A549 (cell line): Measurements from ENCODE around the gene CDH4. TPM values are rescaled to one million over a fixed set of nuclear protein-coding genes. Genes with fewer than 3 reads are reported as not detected.

Source experiments
- ATAC-seq, 2 experiments: fragments of 200-7000 bp in 1 of 2; fragments of >200 bp in 1 of 2; cut with Nextera tagmentation in 1 of 2; cut with Tn5 transposase in 1 of 2; 3 replicates each; pipeline versions ENCODE4 v1.8.0 to v1.9.1; 2018 to 2020; ENCODE audit warnings: mild to moderate bottlenecking in 1 of 2, moderate library complexity in 1 of 2
- CTCF ChIA-PET: fragments of 300-600 bp; sonication (Branson Sonifier 250); formaldehyde crosslinking; extraction: SDS; loops from one replicate; lab custom pipeline; 2021; ENCODE audit warnings: antibody characterized with exemption, inconsistent platforms; lab: Yijun Ruan, JAX
- POLR2A ChIA-PET: fragments of 350-600 bp; formaldehyde crosslinking; extraction: SDS; loops from one replicate; lab custom pipeline; 2021; ENCODE audit warnings: antibody characterized with exemption, inconsistent platforms; lab: Yijun Ruan, JAX
- DNase-seq, 2 experiments: peaks; one replicate each; pipeline versions ENCODE4 v3.0.0 to v3.0.0-alpha.2; 2011 to 2016; ENCODE audit warnings: low read depth in 1 of 2, low spot score in 1 of 2
- FAIRE-seq: peaks from 2 replicates; lab custom pipeline; 2011; peaks lifted over from hg19 to GRCh38; lab: Jason Lieb, UNC
- H3K27ac ChIP-seq, 2 experiments: fragments of >200 bp; sonication (Bioruptor Twin); formaldehyde crosslinking; 3 replicates each; pipeline ENCODE4 v1.5.1; 2016 to 2017
- H3K4me1 ChIP-seq: fragments of >200 bp; sonication (Bioruptor Twin); formaldehyde crosslinking; 3 replicates; pipeline ENCODE4 v1.6.1; 2016
- H3K4me2 ChIP-seq: fragments of >200 bp; sonication (Bioruptor Twin); formaldehyde crosslinking; 3 replicates; pipeline ENCODE4 v1.6.1; 2016
- H3K4me3 ChIP-seq: fragments of >200 bp; sonication (Bioruptor Twin); formaldehyde crosslinking; 3 replicates; pipeline ENCODE4 v1.5.1; 2016
- H3K9me3 ChIP-seq: fragments of >200 bp; sonication (Bioruptor Twin); formaldehyde crosslinking; 3 replicates; pipeline ENCODE4 v1.6.1; 2016
- CEBPB ChIP-seq, 2 experiments: fragments of >200 bp in 1 of 2; sonication (Bioruptor Twin) in 1 of 2; formaldehyde crosslinking in 1 of 2; IDR thresholded peaks; 2 replicates each; pipeline ENCODE4 v1.6.1; 2012 to 2016
- CHD4 ChIP-seq: fragments of 200-600 bp; sonication (generic); IDR thresholded peaks from 2 replicates; pipeline ENCODE4 v1.6.1; 2016; ENCODE audit warnings: antibody characterized with exemption, mild to moderate bottlenecking, borderline replicate concordance
- EHF ChIP-seq: fragments of 250-450 bp; sonication (Bioruptor Pico); IDR thresholded peaks from 2 replicates; pipeline ENCODE4 v1.5.0; 2020; ENCODE audit warnings: mild to moderate bottlenecking
- EHMT2 ChIP-seq: fragments of 200-600 bp; sonication (generic); IDR thresholded peaks from 2 replicates; pipeline ENCODE4 v1.6.1; 2016; ENCODE audit warnings: antibody characterized with exemption, low read depth, mild to moderate bottlenecking, moderate library complexity
- FOSB ChIP-seq: fragments of 250-450 bp; sonication (Bioruptor Pico); IDR thresholded peaks from 2 replicates; pipeline ENCODE4 v1.5.0; 2020; ENCODE audit warnings: mild to moderate bottlenecking, moderate library complexity
- FOSL2 ChIP-seq, 2 experiments: fragments of 450-650 bp in 1 of 2; fragments of >200 bp in 1 of 2; sonication (Bioruptor Twin) in 1 of 2; formaldehyde crosslinking; IDR thresholded peaks; 2 replicates each; pipeline versions ENCODE4 v1.5.0 to v1.6.1; 2016 to 2020; ENCODE audit warnings: mild to moderate bottlenecking in 1 of 2, moderate library complexity in 1 of 2
- GATA3 ChIP-seq: IDR thresholded peaks from 2 replicates; pipeline ENCODE4 v1.6.1; 2012; ENCODE audit warnings: borderline replicate concordance
- HEYL ChIP-seq: fragments of 250-450 bp; sonication (Bioruptor Pico); IDR thresholded peaks from 2 replicates; pipeline ENCODE4 v1.8.0; 2021; ENCODE audit warnings: mild to moderate bottlenecking, moderate library complexity
- HOXB13 ChIP-seq: fragments of 250-450 bp; sonication (Bioruptor Pico); IDR thresholded peaks from 2 replicates; pipeline ENCODE4 v1.5.0; 2020; ENCODE audit warnings: low read depth, mild to moderate bottlenecking, moderate library complexity
- JUN ChIP-seq, 2 experiments: fragments of >200 bp; sonication (Bioruptor Twin); formaldehyde crosslinking; IDR thresholded peaks; 2 replicates in 1 of 2; 3 replicates in 1 of 2; pipeline ENCODE4 v1.6.1; 2016 to 2017
- JUNB ChIP-seq: fragments of >200 bp; sonication (Bioruptor Twin); formaldehyde crosslinking; IDR thresholded peaks from 2 replicates; pipeline ENCODE4 v1.6.1; 2016
- MAZ ChIP-seq: fragments of 150-350 bp; IDR thresholded peaks from 2 replicates; pipeline ENCODE4 v1.6.1; 2014; ENCODE audit warnings: antibody characterized with exemption, low read depth, low read length, borderline replicate concordance
- MYC ChIP-seq: IDR thresholded peaks from 2 replicates; pipeline ENCODE4 v1.6.1; 2012; ENCODE audit warnings: mild to moderate bottlenecking, inconsistent platforms, low read length, improper control_type of control experiment, borderline replicate concordance
- NFE2L2 ChIP-seq: fragments of 150-350 bp; conservative IDR thresholded peaks from 2 replicates; pipeline ENCODE4 v1.6.1; 2014; ENCODE audit warnings: low read length
- NPAS2 ChIP-seq: fragments of 250-450 bp; sonication (Bioruptor Pico); IDR thresholded peaks from 2 replicates; pipeline ENCODE4 v1.8.0; 2022; ENCODE audit warnings: mild to moderate bottlenecking, moderate library complexity, borderline replicate concordance
- POLR2A ChIP-seq: IDR thresholded peaks from 2 replicates; pipeline ENCODE4 v1.6.1; 2012; ENCODE audit warnings: mild to moderate bottlenecking, low read length
- RNF2 ChIP-seq: fragments of 200-600 bp; sonication (generic); IDR thresholded peaks from 2 replicates; pipeline ENCODE4 v1.6.1; 2016; ENCODE audit warnings: low read depth, mild to moderate bottlenecking, antibody characterized with exemption, moderate library complexity, borderline replicate concordance
- SMC3 ChIP-seq: fragments of >200 bp; sonication (Bioruptor Twin); formaldehyde crosslinking; IDR thresholded peaks from 3 replicates; pipeline ENCODE4 v1.6.1; 2018; ENCODE audit warnings: inconsistent platforms
- SREBF2 ChIP-seq: fragments of 450-650 bp; IDR thresholded peaks from 2 replicates; pipeline ENCODE4 v1.6.1; 2014; ENCODE audit warnings: mild to moderate bottlenecking, moderate library complexity
- TFCP2L1 ChIP-seq: fragments of 250-450 bp; sonication (Bioruptor Pico); IDR thresholded peaks from 2 replicates; pipeline ENCODE4 v1.5.0; 2021; ENCODE audit warnings: mild to moderate bottlenecking
- ZFP36 ChIP-seq: fragments of 450-650 bp; IDR thresholded peaks from 2 replicates; pipeline ENCODE4 v1.6.1; 2014; ENCODE audit warnings: borderline replicate concordance; ENCODE audit not compliant: partially characterized antibody
- WGBS: methylation state at CpG from one replicate; pipeline ENCODE4 v1.1.6; 2017; ENCODE audit errors: missing lambda C conversion rate; 5-methylcytosine and 5-hydroxymethylcytosine counted together
- polyA plus RNA-seq, 4 experiments: library from polyadenylated mRNA; depleted of rRNA in 3 of 4; stranded (reverse); fragments of >200 nt; fragmentation: RNase III in 1 of 4; extraction: RNeasy Plus Mini Kit Qiagen cat#74134 plus additional on column Dnase treatment in 1 of 4; gene quantifications; 2 replicates in 3 of 4; 3 replicates in 1 of 4; pipeline ENCODE4 v1.2.3, GENCODE V29; 2011 to 2017
- TF ChIP-seq, protein P1 (sequence below): IDR thresholded peaks from 2 replicates; pipeline ENCODE4 v1.6.1; 2012; ENCODE audit warnings: low read depth, borderline replicate concordance
- TF ChIP-seq, protein P2 (sequence below): fragments of >200 bp; sonication (Bioruptor Twin); formaldehyde crosslinking; IDR thresholded peaks from 3 replicates; pipeline ENCODE4 v1.5.1; 2016
- TF ChIP-seq, protein P3 (sequence below): fragments of 250-450 bp; sonication (Bioruptor Pico); IDR thresholded peaks from 2 replicates; pipeline ENCODE4 v1.5.0; 2021; ENCODE audit warnings: mild to moderate bottlenecking, moderate library complexity, borderline replicate concordance
- TF ChIP-seq, protein P4 (sequence below): fragments of 200-600 bp; sonication (generic); IDR thresholded peaks from 2 replicates; pipeline ENCODE4 v1.6.1; 2016; ENCODE audit warnings: antibody characterized with exemption, mild to moderate bottlenecking, moderate library complexity
- TF ChIP-seq, protein P5 (sequence below): fragments of >200 bp; sonication (Bioruptor Twin); formaldehyde crosslinking; IDR thresholded peaks from 2 replicates; pipeline ENCODE4 v1.6.1; 2016

CDH4 gene
- polyA plus RNA-seq, 2 of the 4 experiments (the other 2 are of a cell fraction) = 3.4 to 10.3 TPM

DNA sequence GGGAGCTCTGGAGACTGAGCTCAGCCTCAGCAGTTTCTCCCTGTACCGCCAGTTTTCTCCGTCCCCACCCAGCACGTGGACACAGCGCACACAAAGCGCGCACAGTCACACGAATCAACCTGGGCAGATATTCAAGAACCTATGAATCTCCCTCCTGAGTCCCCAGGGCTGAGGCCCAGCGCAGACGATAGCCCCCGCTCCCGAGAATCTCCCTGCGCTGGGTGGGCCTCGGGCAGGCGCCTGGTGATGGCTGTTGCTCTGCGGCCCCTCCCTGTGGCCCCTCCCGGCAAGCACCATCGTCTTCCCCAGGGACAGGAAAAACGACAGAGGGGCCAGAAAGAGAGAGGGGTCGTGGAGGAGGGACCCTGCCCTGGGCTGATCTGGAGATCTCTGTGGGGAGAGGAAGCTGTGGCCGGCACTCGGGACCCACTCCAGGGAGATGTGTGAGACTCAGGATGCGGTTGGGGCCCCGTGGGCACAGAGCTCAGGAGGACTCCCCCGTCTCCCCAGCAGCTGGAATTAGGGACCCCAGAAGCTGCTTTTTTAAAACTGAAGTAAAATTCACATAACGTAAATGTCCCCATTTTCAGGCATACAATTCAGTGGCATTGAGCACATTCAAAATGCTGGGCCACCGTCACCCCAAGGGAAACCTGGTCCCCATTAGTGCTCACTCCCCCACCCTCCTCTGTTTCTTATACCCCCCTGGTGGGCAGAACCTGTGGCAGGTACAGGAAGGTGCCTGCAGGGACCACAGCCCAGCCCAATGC lies 482.9 kb downstream of the CDH4 start:
- ChIA-PET POLR2A (no interaction called here), CTCF (no interaction called here)
- WGBS = 79% methylated on average over 23 of the region's 26 CpGs
- no peak overlapping the region for H3K27ac ChIP-seq
- H3K4me2 ChIP-seq = no peak overlapping the region
- FAIRE-seq (no peak), ATAC-seq (no peak), DNase-seq (no peak)
- H3K4me1 ChIP-seq = no peaks in the 10 kb centered on the region
- TF ChIP-seq FOSL2 (IDR thresholded peaks at IDR 0.05) (no peak), FOSL2 (CRISPR knock-in tag; IDR thresholded peaks at IDR 0.05) (no peak), ZFP36 (no peak), MAZ (no peak), NPAS2 (no peak), JUNB (no peak)
- TF ChIP-seq, protein P1, sequence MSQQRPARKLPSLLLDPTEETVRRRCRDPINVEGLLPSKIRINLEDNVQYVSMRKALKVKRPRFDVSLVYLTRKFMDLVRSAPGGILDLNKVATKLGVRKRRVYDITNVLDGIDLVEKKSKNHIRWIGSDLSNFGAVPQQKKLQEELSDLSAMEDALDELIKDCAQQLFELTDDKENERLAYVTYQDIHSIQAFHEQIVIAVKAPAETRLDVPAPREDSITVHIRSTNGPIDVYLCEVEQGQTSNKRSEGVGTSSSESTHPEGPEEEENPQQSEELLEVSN = no peak
- TF ChIP-seq, protein P2, sequence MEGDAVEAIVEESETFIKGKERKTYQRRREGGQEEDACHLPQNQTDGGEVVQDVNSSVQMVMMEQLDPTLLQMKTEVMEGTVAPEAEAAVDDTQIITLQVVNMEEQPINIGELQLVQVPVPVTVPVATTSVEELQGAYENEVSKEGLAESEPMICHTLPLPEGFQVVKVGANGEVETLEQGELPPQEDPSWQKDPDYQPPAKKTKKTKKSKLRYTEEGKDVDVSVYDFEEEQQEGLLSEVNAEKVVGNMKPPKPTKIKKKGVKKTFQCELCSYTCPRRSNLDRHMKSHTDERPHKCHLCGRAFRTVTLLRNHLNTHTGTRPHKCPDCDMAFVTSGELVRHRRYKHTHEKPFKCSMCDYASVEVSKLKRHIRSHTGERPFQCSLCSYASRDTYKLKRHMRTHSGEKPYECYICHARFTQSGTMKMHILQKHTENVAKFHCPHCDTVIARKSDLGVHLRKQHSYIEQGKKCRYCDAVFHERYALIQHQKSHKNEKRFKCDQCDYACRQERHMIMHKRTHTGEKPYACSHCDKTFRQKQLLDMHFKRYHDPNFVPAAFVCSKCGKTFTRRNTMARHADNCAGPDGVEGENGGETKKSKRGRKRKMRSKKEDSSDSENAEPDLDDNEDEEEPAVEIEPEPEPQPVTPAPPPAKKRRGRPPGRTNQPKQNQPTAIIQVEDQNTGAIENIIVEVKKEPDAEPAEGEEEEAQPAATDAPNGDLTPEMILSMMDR = no peak
- no peaks in the 10 kb centered on the region for H3K9me3 ChIP-seq
- H3K4me3 ChIP-seq = no peak overlapping the region

DNA sequence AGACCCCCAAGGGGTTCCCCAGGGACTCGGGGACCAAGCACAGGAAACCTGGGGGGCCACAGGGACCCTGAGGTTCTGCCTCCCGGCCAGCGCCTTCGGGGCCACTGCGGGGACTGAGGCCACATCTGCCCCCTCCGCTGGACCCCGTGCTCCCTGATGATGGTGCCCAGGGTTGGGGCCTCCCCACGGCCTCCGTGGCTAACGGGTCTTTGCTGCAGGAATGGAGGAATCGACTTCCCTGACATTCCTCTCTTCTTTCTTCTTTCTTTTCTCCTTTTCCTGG lies 483.4 kb downstream of the CDH4 start:
- ChIA-PET POLR2A (no interaction called here), CTCF (no interaction called here)
- Histone ChIP-seq H3K4me3 (no peak overlapping the region), H3K9me3 (no peaks in the 10 kb centered on the region), H3K4me1 (no peaks in the 10 kb centered on the region), H3K27ac (no peak overlapping the region), H3K4me2 (no peak overlapping the region)
- no peak for TF ChIP-seq POLR2A
- TF ChIP-seq EHF (CRISPR knock-in tag) = no peak
- TF ChIP-seq HEYL = no peak
- TF ChIP-seq HOXB13 (CRISPR knock-in tag) = no peak
- no peak for TF ChIP-seq EHMT2
- FAIRE-seq = no peak
- ATAC-seq = no peak
- no peak for DNase-seq
- WGBS = 38% methylated on average over 11 of the region's 11 CpGs

DNA sequence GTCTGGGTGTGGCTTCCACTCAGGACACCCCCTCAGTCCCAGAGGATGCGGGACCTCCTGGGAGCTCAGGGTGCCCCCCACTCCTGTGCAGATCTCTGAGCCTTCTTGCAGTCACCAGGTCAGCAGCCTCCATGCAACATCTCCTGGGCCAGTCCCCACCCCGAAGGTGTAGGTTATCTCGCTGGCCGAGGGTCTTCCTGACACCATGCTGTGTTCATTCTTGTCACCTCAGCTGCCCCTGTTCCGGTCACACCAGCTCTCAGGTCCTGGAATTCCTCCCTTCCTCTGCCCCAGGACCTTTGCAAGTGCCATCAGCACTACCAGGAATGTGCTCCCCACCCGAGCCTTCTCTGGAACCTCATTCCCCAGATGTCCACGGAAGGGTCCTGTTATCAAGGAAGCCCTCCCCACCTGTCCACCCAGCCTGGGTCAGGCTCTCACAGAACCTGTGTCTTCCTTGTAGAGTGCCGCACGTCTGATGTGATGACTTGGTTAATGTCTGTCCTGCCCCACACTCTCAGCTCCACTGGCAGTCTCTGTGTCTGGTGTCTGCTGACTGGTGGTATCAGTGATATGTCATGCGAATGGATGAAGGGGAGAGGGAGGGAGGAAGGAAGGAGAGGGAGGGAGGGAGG lies 484.1 kb downstream of the CDH4 start:
- FAIRE-seq (no peak), ATAC-seq (no peak), DNase-seq (no peak)
- no peak overlapping the region for H3K4me2 ChIP-seq
- no peak overlapping the region for H3K4me3 ChIP-seq
- H3K27ac ChIP-seq = no peak overlapping the region
- ChIA-PET CTCF (no interaction called here), POLR2A (no interaction called here)
- WGBS = 55% methylated on average over 7 of the region's 10 CpGs
- no peaks in the 10 kb centered on the region for H3K4me1 ChIP-seq
- H3K9me3 ChIP-seq = no peaks in the 10 kb centered on the region
- TF ChIP-seq GATA3 = no peak
- TF ChIP-seq, protein P3, sequence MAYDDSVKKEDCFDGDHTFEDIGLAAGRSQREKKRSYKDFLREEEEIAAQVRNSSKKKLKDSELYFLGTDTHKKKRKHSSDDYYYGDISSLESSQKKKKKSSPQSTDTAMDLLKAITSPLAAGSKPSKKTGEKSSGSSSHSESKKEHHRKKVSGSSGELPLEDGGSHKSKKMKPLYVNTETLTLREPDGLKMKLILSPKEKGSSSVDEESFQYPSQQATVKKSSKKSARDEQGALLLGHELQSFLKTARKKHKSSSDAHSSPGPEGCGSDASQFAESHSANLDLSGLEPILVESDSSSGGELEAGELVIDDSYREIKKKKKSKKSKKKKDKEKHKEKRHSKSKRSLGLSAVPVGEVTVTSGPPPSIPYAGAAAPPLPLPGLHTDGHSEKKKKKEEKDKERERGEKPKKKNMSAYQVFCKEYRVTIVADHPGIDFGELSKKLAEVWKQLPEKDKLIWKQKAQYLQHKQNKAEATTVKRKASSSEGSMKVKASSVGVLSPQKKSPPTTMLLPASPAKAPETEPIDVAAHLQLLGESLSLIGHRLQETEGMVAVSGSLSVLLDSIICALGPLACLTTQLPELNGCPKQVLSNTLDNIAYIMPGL (CRISPR knock-in tag) = no peak
- TF ChIP-seq MYC = no peak
- no peak for TF ChIP-seq NFE2L2
- TF ChIP-seq CHD4 = no peak
- no peak for TF ChIP-seq TFCP2L1 (CRISPR knock-in tag)
- no peak for TF ChIP-seq FOSB (CRISPR knock-in tag)
- TF ChIP-seq SREBF2 = no peak
- no peak for TF ChIP-seq CEBPB (IDR thresholded peaks at IDR 0.05)
- TF ChIP-seq MAZ = no peak
- TF ChIP-seq SMC3 = no peak
- TF ChIP-seq, protein P4, sequence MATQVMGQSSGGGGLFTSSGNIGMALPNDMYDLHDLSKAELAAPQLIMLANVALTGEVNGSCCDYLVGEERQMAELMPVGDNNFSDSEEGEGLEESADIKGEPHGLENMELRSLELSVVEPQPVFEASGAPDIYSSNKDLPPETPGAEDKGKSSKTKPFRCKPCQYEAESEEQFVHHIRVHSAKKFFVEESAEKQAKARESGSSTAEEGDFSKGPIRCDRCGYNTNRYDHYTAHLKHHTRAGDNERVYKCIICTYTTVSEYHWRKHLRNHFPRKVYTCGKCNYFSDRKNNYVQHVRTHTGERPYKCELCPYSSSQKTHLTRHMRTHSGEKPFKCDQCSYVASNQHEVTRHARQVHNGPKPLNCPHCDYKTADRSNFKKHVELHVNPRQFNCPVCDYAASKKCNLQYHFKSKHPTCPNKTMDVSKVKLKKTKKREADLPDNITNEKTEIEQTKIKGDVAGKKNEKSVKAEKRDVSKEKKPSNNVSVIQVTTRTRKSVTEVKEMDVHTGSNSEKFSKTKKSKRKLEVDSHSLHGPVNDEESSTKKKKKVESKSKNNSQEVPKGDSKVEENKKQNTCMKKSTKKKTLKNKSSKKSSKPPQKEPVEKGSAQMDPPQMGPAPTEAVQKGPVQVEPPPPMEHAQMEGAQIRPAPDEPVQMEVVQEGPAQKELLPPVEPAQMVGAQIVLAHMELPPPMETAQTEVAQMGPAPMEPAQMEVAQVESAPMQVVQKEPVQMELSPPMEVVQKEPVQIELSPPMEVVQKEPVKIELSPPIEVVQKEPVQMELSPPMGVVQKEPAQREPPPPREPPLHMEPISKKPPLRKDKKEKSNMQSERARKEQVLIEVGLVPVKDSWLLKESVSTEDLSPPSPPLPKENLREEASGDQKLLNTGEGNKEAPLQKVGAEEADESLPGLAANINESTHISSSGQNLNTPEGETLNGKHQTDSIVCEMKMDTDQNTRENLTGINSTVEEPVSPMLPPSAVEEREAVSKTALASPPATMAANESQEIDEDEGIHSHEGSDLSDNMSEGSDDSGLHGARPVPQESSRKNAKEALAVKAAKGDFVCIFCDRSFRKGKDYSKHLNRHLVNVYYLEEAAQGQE = no peak
- TF ChIP-seq, protein P5, sequence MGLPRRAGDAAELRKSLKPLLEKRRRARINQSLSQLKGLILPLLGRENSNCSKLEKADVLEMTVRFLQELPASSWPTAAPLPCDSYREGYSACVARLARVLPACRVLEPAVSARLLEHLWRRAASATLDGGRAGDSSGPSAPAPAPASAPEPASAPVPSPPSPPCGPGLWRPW = no peak
- TF ChIP-seq JUN (IDR thresholded peaks at IDR 0.05) = no peak
- TF ChIP-seq RNF2 = no peak
- no peak for TF ChIP-seq HOXB13 (CRISPR knock-in tag)
